Cerebellar nuclear complex (tissue), 1 donor: ENCODE data around the gene REX1BD.

Experiments used
- DNase-seq, 2 experiments: peaks; one replicate each; lab custom pipeline; 2025; lab: John Stamatoyannopoulos, UW

REX1BD gene

DNA sequence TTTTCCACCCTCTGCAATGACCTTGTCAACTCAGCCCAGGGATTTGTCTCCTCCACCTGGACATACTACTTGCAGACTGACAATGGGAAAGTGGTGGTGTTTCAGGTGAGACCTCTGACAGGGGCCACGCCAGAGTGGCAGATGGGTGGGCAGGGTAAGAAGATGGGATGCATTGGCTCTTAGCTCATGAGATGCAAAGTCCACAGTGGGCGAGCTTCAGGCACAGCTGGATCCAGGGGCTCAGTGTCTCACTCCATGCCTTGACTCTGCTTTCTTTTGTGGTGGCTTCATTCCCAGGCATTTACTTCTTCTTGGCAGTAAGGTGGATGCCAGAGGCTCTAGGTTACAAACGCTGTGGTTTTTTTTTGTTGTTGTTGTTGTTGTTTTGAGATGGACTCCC is 27.4 kb downstream of the REX1BD start:
- no peak for DNase-seq

DNA sequence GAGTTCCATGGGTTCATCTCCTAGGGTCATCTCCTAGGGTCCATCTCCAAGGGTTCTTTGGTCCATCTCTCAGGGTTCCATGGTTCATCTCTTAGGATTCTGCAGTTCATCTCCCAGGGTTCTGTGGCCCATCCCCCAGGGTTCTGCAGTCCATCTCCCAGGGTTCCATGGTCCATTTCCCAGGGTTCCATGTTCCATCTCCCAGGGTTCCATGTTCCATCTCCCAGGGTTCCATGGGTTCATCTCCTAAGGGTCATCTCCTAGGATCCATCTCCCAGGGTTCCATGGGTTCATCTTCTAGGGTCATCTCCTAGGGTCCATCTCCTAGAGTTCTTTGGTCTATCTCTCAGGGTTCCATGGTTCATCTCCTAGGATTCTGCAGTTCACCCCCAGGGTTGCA is 29.0 kb downstream of the REX1BD start:
- no peak for DNase-seq

GRCh38 chr19:18618236-18618635 is 29.6 kb downstream of the REX1BD start:
- no peak for DNase-seq

GRCh38 chr19:18620311-18620710 is 31.7 kb downstream of the REX1BD start:
- no peak for DNase-seq

GRCh38 chr19:18620902-18621301 is 32.3 kb downstream of the REX1BD start:
- no peak for DNase-seq

- no peak for DNase-seq
Observed at GRCh38 chr19:18626906-18627305, 38.3 kb downstream of the REX1BD start.

DNA sequence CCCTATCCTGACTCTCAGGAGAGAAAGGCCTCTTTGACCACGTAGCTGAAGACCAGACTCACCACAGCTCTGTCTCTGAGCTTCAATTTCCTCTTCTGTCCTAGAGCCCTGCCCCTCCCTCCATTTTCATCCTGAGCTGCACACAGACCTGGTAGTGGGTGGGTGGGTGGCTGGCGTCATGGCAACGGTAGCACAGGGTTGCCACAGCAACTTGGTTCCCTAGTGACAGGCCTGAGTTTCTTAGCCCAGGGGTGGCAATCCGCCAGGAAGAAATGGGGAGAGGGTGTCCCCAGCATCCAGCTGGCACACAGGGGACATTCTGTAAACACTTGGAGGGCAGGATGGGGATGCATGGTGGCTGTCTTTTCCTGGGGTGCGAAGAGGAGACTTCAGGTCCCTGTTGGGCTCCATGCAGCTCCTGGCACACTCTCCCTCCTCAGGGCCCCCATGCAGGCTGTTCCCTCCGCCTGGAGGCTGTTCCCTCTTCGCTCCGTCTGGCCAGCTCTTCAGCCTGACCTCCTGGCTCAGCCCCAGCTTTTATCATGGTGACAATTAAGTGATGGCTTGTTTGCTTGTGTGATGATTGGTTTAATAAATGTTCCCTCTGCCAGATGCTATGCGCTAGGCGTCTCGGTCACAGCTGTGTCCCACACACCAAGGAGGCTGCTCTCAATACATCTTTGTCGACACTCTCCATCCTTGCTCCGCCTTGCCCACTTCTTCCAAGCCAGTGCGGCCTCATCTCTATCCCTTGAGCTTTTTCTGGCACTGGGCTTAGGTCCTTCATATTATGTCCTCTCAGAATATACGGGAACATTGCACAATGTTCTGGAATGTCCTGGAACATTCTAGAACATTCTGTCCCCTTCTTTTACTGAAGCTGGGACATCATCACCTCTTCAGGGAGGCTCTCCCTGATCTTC is 40.8 kb downstream of the REX1BD start:
- no peak for DNase-seq

GRCh38 chr19:18633321-18633720 is 44.7 kb downstream of the REX1BD start:
- DNase-seq: no peak

GRCh38 chr19:18634612-18635297 is 46.2 kb downstream of the REX1BD start:
- no peak for DNase-seq

DNA sequence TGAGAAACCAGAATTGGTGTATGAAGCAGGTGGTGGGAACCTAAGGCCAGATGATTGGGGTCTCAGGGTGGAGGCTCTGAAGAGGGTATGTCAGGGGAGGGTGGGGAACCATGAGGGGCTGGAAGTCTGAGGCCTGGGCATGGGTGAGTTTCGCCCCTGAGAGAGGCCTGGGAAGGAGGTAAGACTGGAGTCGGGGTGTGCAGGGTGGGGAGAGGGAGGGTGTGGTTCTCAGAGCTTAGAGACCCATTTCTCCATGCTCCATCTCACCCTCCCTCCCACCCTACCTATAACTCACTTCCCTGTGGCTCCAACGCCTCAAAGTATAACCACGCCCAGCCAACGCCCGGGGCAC is 47.2 kb downstream of the REX1BD start:
- DNase-seq: no peak

GRCh38 chr19:18636183-18636968 is 47.8 kb downstream of the REX1BD start:
- peak; percentile 64 to 93 for DNase-seq

- DNase-seq: no peak
Observed at GRCh38 chr19:18636969-18637629, 48.5 kb downstream of the REX1BD start, which contains the start of gene KLHL26. Gene KLHL26 (plus strand): TSS chr19:18637028. CDS start chr19:18637055, 27 bp downstream.

DNA sequence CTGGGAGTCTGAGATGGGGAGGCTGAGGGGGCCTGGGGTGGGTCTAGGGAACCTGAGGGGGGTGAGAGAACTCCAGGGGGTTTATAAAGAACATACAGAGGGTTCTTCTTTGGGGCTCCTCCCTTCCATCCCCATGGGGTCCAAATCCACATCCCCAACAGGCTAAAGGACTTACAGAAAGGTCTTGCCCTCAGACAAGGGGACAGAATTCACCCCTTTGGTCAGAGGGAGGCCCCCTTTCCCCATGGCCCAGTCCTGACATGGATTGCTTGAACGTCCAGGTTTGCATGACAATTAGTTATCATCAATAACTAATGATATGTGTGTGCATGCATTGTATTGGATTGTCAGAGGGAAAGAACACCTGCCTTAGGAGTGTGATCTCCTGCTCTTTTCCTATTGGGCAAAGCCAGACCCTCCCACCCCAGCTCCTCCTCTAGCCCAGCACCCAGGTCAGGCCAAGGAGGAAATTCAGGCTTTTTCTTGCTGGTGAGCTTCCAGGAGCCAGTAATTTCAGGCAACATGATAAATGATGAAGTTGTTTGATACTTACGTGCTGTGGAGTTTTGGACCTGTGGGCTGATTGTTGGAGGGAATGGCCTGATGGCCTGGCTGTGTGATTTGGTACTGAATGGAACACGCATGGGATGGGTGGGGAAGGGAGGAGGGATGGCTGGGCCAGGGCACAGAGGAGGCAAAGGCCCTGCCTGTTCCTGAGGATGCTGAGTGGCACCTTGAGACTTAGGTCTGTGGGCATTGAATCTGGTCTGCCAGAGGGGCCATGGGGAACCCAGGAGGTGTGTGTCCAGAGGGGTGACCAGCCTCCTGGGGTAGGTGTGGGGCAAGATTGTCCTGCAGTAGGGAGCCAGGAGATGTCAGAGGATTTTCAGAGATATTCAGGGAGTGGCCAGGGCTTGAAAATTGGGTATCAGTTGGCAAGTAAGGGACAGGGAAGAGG is 49.4 kb downstream of the REX1BD start:
- DNase-seq: no peak

GRCh38 chr19:18639706-18640243 is 51.2 kb downstream of the REX1BD start:
- DNase-seq: no peak
